Measurements from ENCODE around the gene TDRKH. TPM values are rescaled to one million over a fixed set of nuclear protein-coding genes. Genes with fewer than 3 reads are reported as not detected.

Gene TDRKH
- total and polyA plus RNA-seq, 7 donors = 2.4 to 12.1 (median 4.3) TPM

- ATAC-seq = peak in 1 of 4 donors; percentile 9
Observed at GRCh38 chr1:151801846-151802245, 11.5 kb upstream of the TDRKH start.

GRCh38 chr1:151801310-151801820, 11.1 kb upstream of the TDRKH start:
- Histone ChIP-seq H3K4me1 (peaks cover 10% of the 10 kb centered on the region), H3K27ac (no peak overlapping the region), H3K4me3 (no peak overlapping the region), H3K9me3 (no peaks in the 10 kb centered on the region), H3K36me3 (ENCODE audit: insufficient read depth in 1 of 2, low read depth in 1 of 2) (peaks cover 0 to 3% of the 10 kb centered on the region in 2 donors), H3K27me3 (ENCODE audit: insufficient read depth in 3 of 3, low read length in 2 of 3) (no peaks in the 10 kb centered on the region)
- intact Hi-C loops (cut with DNase I) = no loop called here
- no peak for TF ChIP-seq CTCF (IDR thresholded peaks at IDR 0.05)
- 90 to 92% (median 92%) methylated on average over 12 of the region's 12 CpGs for whole genome bisulfite sequencing, 3 donors
- DNase-seq (no peak), ATAC-seq (peak in 1 of 4 donors; percentile 7)

More at GRCh38 chr1:151801846-151802245, 11.5 kb upstream of the TDRKH start:
- Histone ChIP-seq H3K27me3 (ENCODE audit: insufficient read depth in 3 of 3, low read length in 2 of 3) (no peaks in the 10 kb centered on the region), H3K27ac (no peak overlapping the region), H3K9me3 (no peaks in the 10 kb centered on the region), H3K36me3 (ENCODE audit: insufficient read depth in 1 of 2, low read depth in 1 of 2) (peaks cover 0 to 7% of the 10 kb centered on the region in 2 donors), H3K4me3 (no peak overlapping the region), H3K4me1 (peaks cover 10% of the 10 kb centered on the region)
- intact Hi-C loops (cut with DNase I) = no loop called here
- no peak for DNase-seq
- no peak for TF ChIP-seq CTCF (IDR thresholded peaks at IDR 0.05)
- WGBS, 3 donors = 77 to 82% (median 80%) methylated on average over 6 to 7 of the region's 7 CpGs

DNA sequence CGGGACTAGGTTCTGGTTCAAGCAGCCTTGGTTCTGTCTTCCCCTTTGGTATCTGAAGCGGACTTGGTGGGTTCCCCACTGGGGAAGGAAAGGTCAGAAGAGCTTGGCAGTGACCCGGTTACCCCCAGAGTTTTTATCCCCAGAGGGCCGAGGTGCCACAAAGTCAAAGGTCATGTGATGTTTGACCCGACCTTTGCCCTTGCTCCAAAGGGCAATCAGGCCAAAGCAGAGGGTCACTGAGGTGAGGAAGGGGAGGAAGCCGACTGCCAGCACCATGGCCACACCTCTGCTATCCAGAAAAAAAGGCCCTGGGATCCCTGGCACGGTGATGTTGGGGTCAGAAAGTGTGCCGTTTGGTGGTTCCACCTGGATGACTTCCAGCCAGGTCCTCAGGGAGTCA, 10.5 kb upstream of the TDRKH start:
- TF ChIP-seq CTCF (IDR thresholded peaks at IDR 0.05) = no peak
- Histone ChIP-seq H3K27me3 (ENCODE audit: insufficient read depth in 3 of 3, low read length in 2 of 3) (no peaks in the 10 kb centered on the region), H3K4me1 (peaks cover 10% of the 10 kb centered on the region), H3K9me3 (no peaks in the 10 kb centered on the region), H3K27ac (no peak overlapping the region), H3K36me3 (ENCODE audit: insufficient read depth in 1 of 2, low read depth in 1 of 2) (no peaks in the 10 kb centered on the region), H3K4me3 (no peak overlapping the region)
- ATAC-seq (no peak), DNase-seq (no peak)
- WGBS, 3 donors = 41 to 51% (median 44%) methylated on average over 8 of the region's 8 CpGs
- intact Hi-C loops (cut with DNase I) = no loop called here

DNA sequence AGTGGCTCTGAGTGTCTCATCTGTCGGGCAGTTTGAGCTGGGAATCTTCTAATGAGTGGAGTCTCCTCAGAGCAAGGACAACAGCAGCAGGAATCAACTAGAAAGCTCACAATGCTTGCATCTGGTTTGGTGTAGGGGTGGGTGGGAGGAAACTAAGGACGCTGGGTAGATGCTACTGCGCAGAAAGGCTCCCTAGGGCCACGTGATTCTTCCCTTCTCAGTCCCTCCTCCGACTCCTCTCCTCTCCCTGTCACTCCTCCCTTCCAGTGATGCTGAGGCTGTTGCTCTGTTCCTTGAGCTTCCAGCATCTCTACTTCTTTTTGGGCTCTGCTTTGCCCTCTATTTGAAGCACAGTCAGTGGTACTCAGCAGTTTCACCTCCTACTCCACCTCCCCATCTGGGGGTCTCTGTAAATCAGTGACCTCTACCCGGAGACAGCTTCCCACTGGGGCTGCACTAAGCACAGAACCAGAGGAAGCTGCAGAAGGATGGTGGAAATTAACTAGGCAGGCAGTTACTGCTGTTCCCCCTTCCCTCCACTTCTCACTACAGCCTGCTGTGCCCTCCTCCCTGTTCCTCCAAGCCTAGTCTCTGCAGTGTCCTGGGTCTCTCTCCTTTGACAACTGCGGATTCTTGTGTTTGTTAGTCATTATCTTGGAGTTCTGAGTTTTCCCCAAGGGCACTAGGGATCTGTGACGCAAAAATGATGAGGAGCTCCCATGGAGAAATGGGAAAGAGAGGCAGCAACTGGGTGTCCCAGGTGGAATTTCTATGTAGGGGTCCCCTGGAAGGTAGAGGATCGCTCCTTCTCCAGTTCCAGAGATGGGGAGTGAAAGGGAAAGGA, 9.1 kb upstream of the TDRKH start:
- DNase-seq (no peak), ATAC-seq (no peak)
- Histone ChIP-seq H3K4me1 (peaks cover 10% of the 10 kb centered on the region), H3K27me3 (ENCODE audit: insufficient read depth in 3 of 3, low read length in 2 of 3) (no peaks in the 10 kb centered on the region), H3K9me3 (no peaks in the 10 kb centered on the region), H3K4me3 (no peak overlapping the region), H3K27ac (no peak overlapping the region), H3K36me3 (ENCODE audit: insufficient read depth in 1 of 2, low read depth in 1 of 2) (peaks cover 0 to 5% of the 10 kb centered on the region in 2 donors)
- no peak for TF ChIP-seq CTCF (IDR thresholded peaks at IDR 0.05)
- WGBS, 3 donors = 45 to 49% (median 49%) methylated on average over 9 of the region's 9 CpGs
- intact Hi-C loops (cut with DNase I) = no loop called here
